Heart left ventricle (tissue), 13 donors: ENCODE data around the gene PRDM11.

Experiments used
- CTCF ChIP-seq, 12 donors: fragments of 200-600 bp; sonication (generic) in 4 of 12; IDR thresholded peaks; one replicate each; pipeline versions ENCODE4 v1.5.0 to v1.8.0; 2018 to 2022; ENCODE audit warnings: antibody characterized with exemption in 12 of 12, mild to moderate bottlenecking in 5 of 12
- POLR2A ChIP-seq, 2 donors: fragments of 450-650 bp; IDR thresholded peaks; one replicate each; pipeline ENCODE4 v1.6.1; 2017; ENCODE audit warnings: antibody characterized with exemption in 2 of 2, mild to moderate bottlenecking in 2 of 2, moderate library complexity in 2 of 2
- donor health status: ischemic (EF 13 %, LVEDD 7.1; RV severe dilation, severe dysfunction).
- donor health status: DM: no; HTN: yes; CAD: no.
- donor health status: DM: no; HTN: no; CAD: no.
- donor health status: ischemic (EF 25% LVEDD 6.9; RV normal size, moderate dysfunction).
- donor health status: ischemic (EF 25% LVEDD 5.7; RV mildly dilated, moderate dysfunction).
- donor health status: ischemic (EF 35%, LVEDD 5.7; RV mildly dilated, moderate dysfunction).
- donor health status: nonischemic (EF 11% LVEDD 7.7; RV severe dilation, severe dysfunction).
- donor health status: DM: yes; HTN: yes; CAD: no.
- donor health status: PGD.
- donor health status: ischemic (EF 29% LVEDD 5.4; RV normal size, mild dysfunction).
- donor health status: nonischemic (EF 23%, LVEDD 6.1; RV moderate dilation, normal function).

- TF ChIP-seq CTCF (IDR thresholded peaks at IDR 0.05) (no peak), POLR2A (IDR thresholded peaks at IDR 0.05) (no peak)
Observed at GRCh38 chr11:45156741-45157140, 10.3 kb downstream of the PRDM11 start.
